Thoracic aorta (tissue), 2 donors: ENCODE data around the gene NR2E1. TPM values are rescaled to one million over a fixed set of nuclear protein-coding genes. Genes with fewer than 3 reads are reported as not detected.

Experiments used
- ATAC-seq: fragments of 150-250 bp; one replicate; pipeline ENCODE4 v1.8.0; 2017; ENCODE audit warnings: low read depth; ENCODE audit not compliant: insufficient number of reproducible peaks, low FRiP score
- DNase-seq: peaks from one replicate; pipeline ENCODE4 v3.0.0-alpha.2; 2020; ENCODE audit warnings: low spot score
- H3K27ac ChIP-seq, 2 donors: fragments of 200-600 bp; sonication (generic); 1 replicate in 1 of 2; 2 replicates in 1 of 2; pipeline ENCODE4 v1.5.1; 2016; ENCODE audit warnings: mild to moderate bottlenecking in 2 of 2, moderate library complexity in 2 of 2
- H3K27me3 ChIP-seq: fragments of 200-600 bp; sonication (generic); replicated peaks from 2 replicates; pipeline ENCODE4 v1.6.0; 2016; ENCODE audit warnings: mild to moderate bottlenecking; ENCODE audit not compliant: insufficient read depth
- H3K36me3 ChIP-seq: fragments of 200-600 bp; sonication (generic); one replicate; pipeline ENCODE4 v1.5.1; 2016
- H3K4me1 ChIP-seq, 2 donors: fragments of 200-600 bp; sonication (generic); 1 replicate in 1 of 2; 2 replicates in 1 of 2; pipeline versions ENCODE4 v1.5.1 to v1.6.0; 2016; ENCODE audit warnings: low read depth in 2 of 2, mild to moderate bottlenecking in 1 of 2; ENCODE audit not compliant: control insufficient read depth in 1 of 2
- H3K4me3 ChIP-seq: fragments of 200-600 bp; sonication (generic); 2 replicates; pipeline ENCODE4 v1.5.1; 2016; ENCODE audit warnings: mild to moderate bottlenecking
- H3K9me3 ChIP-seq: fragments of 200-600 bp; sonication (generic); 2 replicates; pipeline ENCODE4 v1.5.1; 2016
- total RNA-seq, 2 donors: library from RNA; depleted of rRNA; stranded (reverse); fragments of >200 nt; gene quantifications; one replicate each; pipeline versions ENCODE4 v1.1.0 to v1.2.3, GENCODE V29; 2016
- TF ChIP-seq, protein P1 (sequence below): fragments of 200-600 bp; sonication (generic); IDR thresholded peaks from one replicate; pipeline ENCODE4 v1.5.1; 2019; ENCODE audit warnings: antibody characterized with exemption

Gene NR2E1
- total RNA-seq, 2 donors from 2014 or later = not detected

DNA sequence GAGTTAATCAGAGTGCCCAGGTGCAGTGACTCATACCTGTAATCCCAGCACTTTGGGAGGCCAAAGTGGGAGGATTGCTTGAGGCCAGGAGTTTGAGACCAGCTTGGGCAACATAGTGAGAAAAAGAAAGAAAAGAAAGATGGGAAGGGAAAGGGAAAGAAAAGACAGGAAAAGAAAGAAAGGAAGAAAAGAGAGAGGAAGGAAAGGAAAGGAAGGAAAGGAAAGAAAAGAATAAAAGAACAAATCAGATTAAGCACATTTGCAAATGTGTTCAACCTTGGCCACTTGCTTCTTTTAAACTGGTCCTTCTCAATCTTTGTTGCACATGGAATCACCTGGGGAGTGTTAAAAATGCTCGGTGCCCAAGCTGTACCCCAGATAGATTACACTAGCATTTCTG lies 28.0 kb downstream of the NR2E1 start:
- Histone ChIP-seq H3K9me3 (no peaks in the 10 kb centered on the region), H3K27ac (no peak overlapping the region), H3K27me3 (no peaks in the 10 kb centered on the region), H3K4me1 (no peaks in the 10 kb centered on the region), H3K4me3 (no peak overlapping the region), H3K36me3 (no peaks in the 10 kb centered on the region)
- DNase-seq (no peak), ATAC-seq (no peak)
- TF ChIP-seq, protein P1, sequence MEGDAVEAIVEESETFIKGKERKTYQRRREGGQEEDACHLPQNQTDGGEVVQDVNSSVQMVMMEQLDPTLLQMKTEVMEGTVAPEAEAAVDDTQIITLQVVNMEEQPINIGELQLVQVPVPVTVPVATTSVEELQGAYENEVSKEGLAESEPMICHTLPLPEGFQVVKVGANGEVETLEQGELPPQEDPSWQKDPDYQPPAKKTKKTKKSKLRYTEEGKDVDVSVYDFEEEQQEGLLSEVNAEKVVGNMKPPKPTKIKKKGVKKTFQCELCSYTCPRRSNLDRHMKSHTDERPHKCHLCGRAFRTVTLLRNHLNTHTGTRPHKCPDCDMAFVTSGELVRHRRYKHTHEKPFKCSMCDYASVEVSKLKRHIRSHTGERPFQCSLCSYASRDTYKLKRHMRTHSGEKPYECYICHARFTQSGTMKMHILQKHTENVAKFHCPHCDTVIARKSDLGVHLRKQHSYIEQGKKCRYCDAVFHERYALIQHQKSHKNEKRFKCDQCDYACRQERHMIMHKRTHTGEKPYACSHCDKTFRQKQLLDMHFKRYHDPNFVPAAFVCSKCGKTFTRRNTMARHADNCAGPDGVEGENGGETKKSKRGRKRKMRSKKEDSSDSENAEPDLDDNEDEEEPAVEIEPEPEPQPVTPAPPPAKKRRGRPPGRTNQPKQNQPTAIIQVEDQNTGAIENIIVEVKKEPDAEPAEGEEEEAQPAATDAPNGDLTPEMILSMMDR = no peak

DNA sequence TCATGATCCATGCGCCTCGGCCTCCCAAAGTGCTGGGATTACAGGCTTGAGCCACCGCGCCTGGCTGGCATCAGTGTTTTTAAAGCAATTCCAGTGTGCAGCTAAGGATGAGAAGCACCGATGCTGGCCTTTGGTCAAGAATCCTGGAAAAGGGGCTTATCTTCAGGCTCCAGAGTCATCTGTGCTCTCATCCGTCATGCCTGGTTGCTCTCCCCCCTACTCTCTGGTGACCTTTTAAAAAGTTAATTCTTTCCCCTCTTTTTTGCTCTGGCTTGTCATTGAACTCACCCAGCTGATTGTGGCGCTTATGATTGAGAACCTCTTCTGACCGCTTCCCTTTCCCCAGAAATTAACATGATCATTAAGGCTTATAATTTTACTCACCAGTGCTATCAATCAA lies 28.7 kb downstream of the NR2E1 start:
- Histone ChIP-seq H3K27ac (no peak overlapping the region), H3K9me3 (no peaks in the 10 kb centered on the region), H3K36me3 (no peaks in the 10 kb centered on the region), H3K4me3 (no peak overlapping the region), H3K4me1 (no peaks in the 10 kb centered on the region), H3K27me3 (no peaks in the 10 kb centered on the region)
- TF ChIP-seq, protein P1 = no peak
- ATAC-seq (no peak), DNase-seq (no peak)

DNA sequence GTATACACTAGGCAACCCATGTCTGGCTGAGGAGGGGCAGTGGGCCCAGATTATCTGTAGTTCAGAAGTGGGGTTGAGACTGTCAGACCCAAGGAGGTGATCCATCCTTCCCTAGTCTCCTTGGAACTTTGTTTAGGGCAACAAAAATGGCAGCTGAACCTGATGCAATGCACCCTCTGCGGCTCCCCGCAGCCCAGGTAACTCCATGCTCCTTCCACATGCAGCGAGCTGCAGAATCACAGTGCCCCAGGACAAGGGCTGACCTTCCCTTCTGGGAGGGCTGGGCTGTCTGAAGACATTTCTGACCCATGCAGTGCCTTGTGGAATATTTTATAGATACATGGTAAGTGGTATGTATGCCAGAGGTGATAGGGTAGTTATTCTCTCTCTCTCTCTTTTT lies 29.4 kb downstream of the NR2E1 start:
- ATAC-seq (no peak), DNase-seq (no peak)
- Histone ChIP-seq H3K36me3 (no peaks in the 10 kb centered on the region), H3K4me1 (no peaks in the 10 kb centered on the region), H3K4me3 (no peak overlapping the region), H3K9me3 (no peaks in the 10 kb centered on the region), H3K27ac (no peak overlapping the region), H3K27me3 (no peaks in the 10 kb centered on the region)
- TF ChIP-seq, protein P1 = no peak

- ATAC-seq = no peak
- Histone ChIP-seq H3K4me3 (no peak overlapping the region), H3K4me1 (no peaks in the 10 kb centered on the region), H3K27me3 (no peaks in the 10 kb centered on the region), H3K9me3 (no peaks in the 10 kb centered on the region), H3K36me3 (no peaks in the 10 kb centered on the region), H3K27ac (no peak overlapping the region)
- no peak for DNase-seq
- TF ChIP-seq, protein P1 = no peak
These were observed 33.1 kb downstream of the NR2E1 start for GRCh38 chr6:108198761-108199498.

- Histone ChIP-seq H3K27ac (no peak overlapping the region), H3K4me3 (no peak overlapping the region), H3K36me3 (no peaks in the 10 kb centered on the region), H3K27me3 (no peaks in the 10 kb centered on the region), H3K9me3 (no peaks in the 10 kb centered on the region), H3K4me1 (no peaks in the 10 kb centered on the region)
- no peak for ATAC-seq
- TF ChIP-seq, protein P1 = no peak
- no peak for DNase-seq
These were observed 34.4 kb downstream of the NR2E1 start for GRCh38 chr6:108200186-108200585.
